GM15510 (cell line): ENCODE data around the gene CARMIL1.

Experiments used
- POLR2A ChIP-seq: IDR thresholded peaks from 3 replicates; pipeline ENCODE4 v1.6.1; 2011; ENCODE audit warnings: borderline replicate concordance; ENCODE audit not compliant: insufficient read length; ENCODE audit errors: extremely low read depth

Gene CARMIL1

DNA sequence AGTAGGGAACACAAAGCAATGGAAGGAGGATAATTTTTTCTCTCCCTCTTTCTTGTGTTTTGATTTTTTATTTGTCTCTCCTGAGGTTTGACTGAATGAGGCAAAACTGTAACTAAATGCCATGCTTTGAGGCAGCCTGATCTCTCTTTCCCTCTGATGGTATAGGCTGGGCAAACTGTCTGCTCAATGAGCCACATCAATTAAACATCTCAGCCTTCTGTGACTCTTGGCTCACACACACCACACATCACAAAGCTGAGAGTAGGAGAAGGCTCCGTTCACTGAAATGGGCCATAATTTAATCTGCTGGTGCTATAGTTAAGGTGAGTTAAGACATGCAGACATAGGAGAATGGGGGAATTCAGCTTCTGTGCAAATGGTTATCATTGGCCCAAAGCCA, 344.7 kb downstream of the CARMIL1 start:
- no peak for TF ChIP-seq POLR2A

DNA sequence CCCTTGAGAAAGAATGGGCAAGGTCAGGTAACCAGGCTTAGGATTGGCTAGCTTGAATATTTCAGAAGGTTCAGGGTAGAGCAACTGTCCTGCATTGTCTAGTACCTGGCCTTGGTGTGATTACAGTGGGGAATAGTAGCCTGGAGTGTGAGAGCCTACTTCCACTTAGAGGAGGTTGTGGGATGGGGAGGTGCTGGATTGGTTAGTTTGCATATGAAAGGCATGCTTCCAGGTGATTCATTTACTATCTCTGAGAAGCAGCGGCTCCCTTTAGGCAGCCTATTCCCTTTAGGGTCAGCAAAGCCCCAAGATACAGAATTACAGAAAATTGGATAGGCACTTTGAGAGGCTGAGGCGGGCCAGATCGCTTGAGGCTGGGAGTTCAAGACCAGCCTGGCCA, 347.8 kb downstream of the CARMIL1 start:
- TF ChIP-seq POLR2A: no peak

DNA sequence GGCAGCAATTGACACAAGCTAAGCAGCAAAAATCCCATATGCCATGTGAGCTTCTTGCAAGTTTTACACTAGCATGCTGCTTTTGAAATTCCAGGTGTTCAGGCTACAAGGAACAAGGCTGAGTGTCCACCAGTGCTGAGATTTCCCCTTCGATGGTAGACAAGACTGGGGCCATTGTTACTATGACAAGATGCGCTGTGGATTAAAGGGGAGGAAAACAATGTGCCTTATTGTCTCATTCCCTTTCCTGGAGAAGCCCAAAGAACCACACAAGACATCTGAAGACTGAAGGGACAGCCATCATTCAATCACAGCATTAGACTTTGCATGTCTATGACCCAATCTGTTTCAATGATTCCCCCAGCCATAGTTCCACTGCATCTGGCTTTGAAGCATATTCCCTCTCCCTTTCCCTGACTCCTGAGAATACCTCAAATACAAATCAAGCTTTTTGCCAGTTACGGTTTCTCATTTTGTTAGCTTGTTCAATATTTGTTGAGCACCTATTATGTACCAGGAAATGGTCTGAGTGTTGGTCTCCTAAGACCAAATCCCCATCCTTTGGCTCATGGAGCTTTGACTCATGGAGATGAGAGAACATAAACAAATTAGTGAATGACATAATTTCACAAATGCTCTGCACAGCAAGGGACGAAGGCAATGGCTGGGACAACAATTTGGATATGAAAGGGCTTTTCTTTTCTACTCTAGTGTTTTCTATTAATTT, 349.5 kb downstream of the CARMIL1 start:
- no peak for TF ChIP-seq POLR2A

DNA sequence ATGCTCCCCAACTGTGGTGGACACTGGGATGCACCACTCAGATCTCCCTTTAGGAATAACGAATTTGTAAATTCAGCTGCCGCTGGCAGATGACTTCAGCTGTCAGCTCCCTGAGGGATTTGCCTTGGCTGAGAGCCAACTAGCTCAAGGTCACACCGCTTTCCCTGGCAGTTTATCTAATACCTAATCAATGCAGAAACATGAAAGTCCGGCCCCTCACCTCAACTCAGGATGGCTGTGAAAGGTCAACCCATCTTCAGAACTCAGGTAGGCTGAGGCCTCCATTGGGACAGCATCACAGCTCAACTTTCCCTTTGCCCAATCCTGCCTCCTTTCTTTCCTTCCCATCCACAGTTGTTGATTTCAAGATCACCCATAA, 350.0 kb downstream of the CARMIL1 start:
- TF ChIP-seq POLR2A: no peak

DNA sequence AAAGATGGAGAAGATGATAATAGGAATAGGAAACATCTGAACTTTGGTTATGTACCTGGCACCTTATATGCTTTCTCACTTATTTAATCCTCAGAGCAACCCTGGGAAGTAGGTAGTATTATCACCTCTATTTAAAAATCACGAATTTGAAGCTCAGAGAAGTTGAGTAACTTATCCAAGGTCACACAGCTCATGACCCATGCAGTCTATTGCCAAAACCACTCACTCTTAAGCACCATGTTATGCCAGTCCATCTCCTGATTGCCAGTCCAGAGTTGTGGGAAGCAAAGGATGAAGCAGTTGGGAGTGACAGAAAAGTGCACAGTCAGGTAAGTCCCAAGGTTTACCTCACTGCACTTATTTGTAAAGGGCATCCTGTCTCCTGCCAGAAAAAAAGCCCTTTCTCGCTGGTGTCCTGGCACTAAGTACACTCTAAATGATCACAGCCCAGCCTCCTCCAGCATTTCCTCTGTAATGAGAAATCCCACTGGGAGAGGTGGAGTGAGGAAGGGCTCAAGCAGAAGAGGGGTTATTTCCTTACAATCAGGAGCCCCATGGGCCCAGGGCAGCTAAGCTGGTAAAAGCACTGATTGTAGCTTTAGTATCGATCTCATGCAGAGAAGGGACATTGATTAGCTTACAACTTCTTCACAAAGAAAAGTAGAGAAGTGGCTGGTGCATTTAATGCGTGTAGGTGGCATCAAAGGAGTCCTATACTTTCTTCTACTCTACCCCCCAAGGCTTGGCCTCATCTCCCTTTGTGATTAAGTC, 351.5 kb downstream of the CARMIL1 start:
- TF ChIP-seq POLR2A: no peak

DNA sequence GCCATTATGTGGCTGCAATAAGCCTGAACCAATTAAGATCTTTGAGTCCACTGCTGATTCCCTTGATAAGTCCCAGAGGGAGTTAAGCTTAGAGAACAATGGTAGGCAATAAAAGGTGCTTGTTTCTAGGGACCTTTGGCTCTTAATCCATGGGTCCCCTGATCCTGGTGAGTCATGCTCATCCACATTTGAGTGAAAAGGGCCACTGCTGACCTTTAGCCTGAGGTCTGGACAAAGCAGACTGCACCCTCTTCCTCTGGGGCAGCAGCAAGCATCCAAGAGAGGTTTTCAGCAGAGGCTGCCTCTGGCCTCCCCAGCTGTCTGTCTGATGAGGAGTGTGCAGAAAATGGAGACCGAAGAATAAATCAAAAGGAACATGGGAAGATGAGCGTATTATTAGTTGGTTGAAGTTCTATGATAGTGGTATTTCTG, 356.7 kb downstream of the CARMIL1 start:
- no peak for TF ChIP-seq POLR2A

DNA sequence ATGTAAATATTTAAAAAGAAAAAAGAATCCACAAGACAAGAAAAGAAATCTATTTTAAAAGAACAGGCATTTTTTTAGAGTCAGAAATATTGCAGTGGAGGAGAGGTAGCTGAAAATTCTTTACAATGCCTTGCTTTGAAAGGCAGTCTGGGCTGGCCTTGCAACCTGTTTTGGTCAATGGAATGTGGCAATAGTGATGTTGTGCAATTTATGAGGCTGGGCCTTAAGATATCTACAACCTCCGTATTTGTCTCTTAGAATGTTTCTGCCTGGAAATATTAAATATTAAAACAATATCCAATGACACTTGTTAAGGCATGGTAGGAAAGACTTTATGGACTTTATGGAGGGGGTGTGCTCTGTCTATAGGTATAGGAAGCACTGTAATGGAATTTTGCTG, 358.0 kb downstream of the CARMIL1 start:
- TF ChIP-seq POLR2A: no peak

DNA sequence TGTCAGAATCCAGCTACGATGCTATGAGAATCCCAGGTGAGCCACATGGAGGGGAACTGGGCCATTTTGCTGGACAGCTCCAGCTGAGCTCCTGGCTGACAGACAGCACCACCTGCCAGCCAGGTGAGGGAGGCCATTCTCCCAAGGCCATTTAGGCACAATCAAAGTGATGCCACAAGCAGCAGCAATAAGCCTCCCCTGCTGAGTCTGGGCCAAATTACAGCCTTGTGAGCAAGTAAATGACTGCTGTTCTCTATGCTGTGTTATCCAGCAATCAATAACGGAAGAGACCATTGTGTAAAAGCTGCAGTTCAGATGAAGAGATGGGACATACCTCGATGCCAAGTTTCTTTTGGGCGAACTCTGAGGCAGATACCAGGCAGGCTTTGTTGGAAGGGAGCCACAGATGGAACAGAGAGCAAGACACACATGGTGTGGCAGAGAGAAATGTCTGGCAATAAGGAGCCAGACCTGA, 358.8 kb downstream of the CARMIL1 start:
- TF ChIP-seq POLR2A: no peak

DNA sequence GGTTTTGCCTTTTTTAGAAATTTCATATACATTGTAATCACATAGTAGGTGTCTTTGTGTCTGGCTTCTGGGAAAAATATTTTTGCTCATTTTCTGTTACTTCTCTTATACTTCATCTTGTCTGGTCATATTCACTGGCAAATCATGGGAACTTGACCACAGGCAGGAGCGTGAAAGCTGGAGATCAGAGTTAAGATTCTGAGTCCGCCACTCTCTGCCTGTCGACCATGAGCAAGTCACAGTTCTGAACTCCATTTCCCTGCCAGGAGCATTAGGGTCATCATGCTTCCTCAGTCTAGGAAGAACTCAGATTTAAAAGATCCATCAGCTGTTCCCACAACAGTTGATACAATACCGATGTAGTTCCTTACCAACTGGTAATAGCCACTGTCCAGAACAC, 360.5 kb downstream of the CARMIL1 start:
- no peak for TF ChIP-seq POLR2A

DNA sequence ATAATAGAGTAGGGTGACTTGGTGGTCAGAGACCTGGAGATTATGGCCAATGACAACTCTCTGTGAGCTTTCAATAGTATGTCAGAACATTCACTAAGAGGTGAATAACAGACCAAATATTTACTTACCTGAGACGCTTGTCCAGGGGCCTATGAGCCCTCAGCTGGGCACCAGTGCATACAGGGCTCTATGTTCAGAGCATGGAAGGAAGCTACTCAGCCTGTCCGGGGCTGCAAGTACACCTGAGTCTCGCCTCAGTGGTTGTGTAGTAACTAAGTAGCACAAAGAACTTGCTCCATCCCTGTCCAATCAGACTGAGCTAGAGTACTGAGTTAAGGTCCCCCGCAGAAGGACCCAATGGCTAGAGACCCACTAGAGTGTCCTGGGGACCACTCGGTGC, 361.3 kb downstream of the CARMIL1 start:
- no peak for TF ChIP-seq POLR2A

DNA sequence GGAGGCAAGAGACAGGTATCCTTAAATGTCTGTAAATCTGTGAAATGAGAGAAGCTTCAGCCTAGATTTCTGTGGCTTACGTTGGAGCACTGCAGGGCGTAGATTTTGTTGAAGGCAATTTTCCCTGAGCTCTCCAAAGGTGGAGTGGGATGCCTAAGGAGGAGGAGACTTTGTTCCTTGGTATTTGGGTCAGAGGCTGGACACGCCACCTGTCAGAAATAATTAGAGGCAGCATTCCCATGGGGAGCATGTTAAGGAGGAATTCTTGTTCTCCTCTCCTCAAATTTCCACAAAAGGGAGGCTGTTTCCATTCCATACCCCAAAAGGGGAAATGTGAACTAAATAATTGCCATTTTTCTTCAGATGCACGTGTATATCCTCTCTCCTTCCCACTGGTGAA, 361.7 kb downstream of the CARMIL1 start:
- TF ChIP-seq POLR2A: no peak

DNA sequence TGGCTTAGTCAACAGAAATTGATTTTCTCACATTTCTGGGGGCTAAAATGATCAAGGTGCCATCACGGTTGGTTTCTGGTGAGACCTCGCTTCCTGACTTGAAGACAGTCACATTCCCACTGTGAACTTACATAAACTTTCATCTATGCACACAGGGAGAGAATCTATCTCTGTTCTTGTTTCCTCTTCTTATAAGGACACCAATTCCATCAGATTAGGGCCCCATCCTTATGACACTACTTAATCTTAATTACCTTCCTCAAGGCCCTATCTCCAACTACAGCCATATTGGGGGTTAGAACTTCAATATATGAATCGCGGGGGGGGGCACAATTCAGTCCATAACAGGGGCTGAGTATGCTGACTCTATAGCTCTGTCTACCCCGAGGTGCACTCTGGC, 362.2 kb downstream of the CARMIL1 start:
- TF ChIP-seq POLR2A: no peak

DNA sequence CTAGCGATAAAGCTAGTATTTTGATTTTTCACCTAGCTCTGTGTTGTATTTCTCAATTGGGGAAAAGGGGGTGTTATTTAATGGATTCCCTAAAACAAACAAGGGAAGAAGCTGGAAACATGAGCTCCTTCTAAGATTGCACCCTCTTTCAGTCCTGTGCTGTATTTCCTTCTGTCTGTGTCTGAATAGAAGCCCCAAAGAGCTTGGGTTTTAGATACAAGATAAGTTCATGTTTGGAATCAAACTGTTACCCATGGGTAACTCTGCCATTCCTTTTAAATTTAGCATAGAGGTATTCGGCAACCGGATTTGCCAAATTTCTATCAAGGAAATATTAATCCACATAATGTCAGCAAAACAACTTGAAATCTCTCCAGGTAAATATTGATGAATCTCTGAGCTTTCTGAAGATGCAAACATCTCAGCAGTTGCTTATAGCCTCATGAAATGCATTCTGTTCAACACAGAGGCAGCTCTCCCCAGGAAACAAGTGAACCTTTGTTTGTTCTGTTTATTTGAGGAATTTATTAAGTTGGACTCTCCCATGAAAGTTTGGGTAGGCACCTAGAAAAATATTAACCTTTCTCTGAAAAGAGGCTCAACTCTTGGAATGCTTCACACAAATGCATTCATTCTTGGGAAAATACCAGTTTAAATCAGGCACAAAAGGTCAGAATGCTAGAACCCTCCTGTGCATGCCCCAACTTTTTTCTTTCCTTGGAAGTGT, 362.9 kb downstream of the CARMIL1 start:
- TF ChIP-seq POLR2A: no peak

DNA sequence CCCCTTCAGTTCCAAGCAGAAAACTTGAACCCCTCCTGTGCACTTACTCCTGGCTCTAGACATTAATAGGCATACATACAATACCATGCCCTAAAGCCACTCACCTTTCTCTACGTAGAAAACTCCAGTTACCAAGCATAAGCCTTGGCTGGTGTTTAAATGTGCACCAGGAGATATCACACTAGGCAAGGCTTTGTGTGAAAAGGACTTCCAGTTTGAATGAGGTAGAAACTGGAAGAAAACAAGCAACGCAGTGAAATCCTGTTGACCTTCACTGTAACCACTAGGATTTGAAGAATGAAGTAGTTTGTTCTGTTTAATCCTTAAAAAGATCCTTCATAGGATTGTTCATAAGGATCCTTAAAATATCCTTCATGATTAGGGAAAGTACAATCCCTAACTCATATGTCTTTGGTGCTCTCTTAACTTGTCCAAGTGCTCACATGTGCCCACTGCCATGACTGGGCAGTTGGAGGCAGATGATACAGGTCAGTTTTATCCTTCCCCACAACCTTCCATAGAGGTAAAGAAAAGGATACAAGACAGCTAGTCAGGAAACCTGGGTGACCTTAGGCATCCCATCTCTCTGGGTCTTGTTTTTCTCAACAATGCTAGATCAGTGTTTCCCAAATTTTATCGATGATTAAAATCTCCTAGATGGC, 363.6 kb downstream of the CARMIL1 start:
- no peak for TF ChIP-seq POLR2A

DNA sequence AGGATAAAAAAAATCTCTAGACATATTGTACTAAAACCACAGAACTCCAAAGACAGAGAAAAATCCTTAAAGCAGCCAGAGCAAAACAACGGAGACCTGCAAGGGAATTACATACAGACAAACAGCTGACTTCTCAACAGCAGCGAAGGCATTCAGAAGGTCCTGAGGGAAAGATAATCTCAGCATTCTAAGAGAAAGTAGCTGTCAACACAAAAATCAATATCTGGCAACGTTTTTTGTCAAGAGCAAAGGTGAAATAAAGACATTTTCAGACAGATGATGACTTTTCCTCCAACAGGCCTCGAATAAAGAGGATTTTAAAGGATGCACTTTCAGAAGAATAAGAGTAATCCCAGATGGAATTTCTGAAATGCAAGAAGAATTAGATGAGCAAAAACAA, 366.7 kb downstream of the CARMIL1 start:
- no peak for TF ChIP-seq POLR2A

DNA sequence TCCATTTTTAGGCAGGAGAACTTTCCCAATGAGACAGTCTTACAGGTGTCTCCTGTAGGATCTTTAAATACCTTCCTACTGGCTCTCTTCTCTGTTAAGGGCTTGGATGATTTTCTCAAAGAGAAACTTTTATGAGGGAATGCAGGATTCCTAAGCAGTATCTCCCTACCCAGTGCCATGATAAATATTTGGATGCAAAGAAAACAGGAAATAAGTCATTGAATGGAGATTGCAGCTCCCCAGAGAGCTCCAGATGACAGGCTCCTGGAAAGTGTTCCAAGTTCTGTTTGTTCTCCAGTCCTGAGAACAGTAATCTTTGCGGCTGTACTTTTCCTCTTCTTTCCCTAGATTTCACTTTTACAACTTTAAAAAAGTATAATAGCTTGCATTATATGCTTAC, 370.4 kb downstream of the CARMIL1 start:
- no peak for TF ChIP-seq POLR2A

DNA sequence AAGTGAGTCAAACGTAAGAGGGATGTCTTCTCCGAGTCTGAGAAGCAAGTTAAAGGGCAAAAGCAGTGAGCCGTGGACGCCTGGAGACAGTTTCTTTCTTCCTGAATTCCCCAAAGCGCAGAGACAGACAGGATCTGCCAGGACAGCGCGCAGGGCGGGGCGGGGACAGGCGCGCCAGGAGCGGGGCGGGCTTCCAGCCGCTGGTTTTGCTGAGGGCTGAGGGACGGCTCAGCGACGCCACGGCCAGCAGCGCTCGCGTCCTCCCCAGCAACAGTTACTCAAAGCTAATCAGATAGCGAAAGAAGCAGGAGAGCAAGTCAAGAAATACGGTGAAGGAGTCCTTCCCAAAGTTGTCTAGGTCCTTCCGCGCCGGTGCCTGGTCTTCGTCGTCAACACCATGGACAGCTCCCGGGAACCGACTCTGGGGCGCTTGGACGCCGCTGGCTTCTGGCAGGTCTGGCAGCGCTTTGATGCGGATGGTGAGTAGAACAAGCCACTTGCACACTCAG, 372.9 kb downstream of the CARMIL1 start, which contains the start of gene SCGN:
SCGN (plus strand) TSS at position 209 of the 509 bp plus-strand sequence; CDS start at position 398, 189 bp downstream.
- no peak for TF ChIP-seq POLR2A
